Measurements from ENCODE around the gene EML3. TPM values are rescaled to one million over a fixed set of nuclear protein-coding genes. Genes with fewer than 3 reads are reported as not detected.
A peak's percentile ranks its signal among the peaks of the same experiment; 100 is the strongest.

EML3 gene
- total RNA-seq, 1 donor from 2014 or later, result 161 TPM

DNA sequence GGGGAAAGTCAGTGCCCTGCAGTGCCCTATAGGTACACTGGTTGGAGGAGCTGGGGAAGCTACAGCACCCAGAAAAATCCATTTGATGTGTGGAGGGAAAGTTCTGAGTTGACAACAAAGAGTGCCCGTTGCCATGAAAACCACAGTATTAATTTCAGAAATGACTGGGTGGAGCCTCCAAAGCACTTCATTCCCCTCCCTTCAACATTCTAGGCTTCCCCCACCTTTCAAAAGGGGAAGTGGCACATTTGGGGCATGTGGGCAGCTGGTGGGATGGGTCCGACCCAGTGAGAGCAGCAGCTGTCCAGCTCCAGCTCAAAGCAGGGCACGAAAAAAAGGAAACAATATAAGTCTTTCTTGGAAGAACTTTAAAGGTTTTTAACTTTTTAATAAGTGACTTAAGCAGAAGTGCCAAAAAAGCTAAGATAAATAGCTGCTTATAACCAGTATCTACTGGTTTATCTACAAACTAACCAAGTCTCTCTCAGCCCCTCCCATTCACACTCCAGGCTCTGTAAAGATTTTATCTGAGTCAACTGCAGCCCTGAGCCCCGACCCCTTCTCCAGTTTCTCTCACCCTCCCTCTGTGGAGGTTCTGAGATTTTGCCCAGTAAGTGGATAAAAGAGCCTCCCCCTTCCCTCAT lies 57.0 kb downstream of the EML3 start:
- Mint-ChIP-seq H3K27ac (peak overlapping the region; percentile 98), H3K4me1 (peaks cover 86% of the 10 kb centered on the region), H3K9me3 (no peaks in the 10 kb centered on the region), H3K27me3 (peaks cover 2% of the 10 kb centered on the region), H3K4me3 (peak overlapping the region; percentile 78), H3K36me3 (ENCODE audit: low read depth) (peaks cover 40% of the 10 kb centered on the region)
- intact Hi-C loops (cut with micrococcal nuclease), result loop anchor here (1.0 to 10.0 kb wide), 6 partner anchors 9 to 731 kb away; partner anchors contain the start of genes AHNAK, EEF1G, FADS2 and TUT1
- peak; percentile 92 for DNase-seq

DNA sequence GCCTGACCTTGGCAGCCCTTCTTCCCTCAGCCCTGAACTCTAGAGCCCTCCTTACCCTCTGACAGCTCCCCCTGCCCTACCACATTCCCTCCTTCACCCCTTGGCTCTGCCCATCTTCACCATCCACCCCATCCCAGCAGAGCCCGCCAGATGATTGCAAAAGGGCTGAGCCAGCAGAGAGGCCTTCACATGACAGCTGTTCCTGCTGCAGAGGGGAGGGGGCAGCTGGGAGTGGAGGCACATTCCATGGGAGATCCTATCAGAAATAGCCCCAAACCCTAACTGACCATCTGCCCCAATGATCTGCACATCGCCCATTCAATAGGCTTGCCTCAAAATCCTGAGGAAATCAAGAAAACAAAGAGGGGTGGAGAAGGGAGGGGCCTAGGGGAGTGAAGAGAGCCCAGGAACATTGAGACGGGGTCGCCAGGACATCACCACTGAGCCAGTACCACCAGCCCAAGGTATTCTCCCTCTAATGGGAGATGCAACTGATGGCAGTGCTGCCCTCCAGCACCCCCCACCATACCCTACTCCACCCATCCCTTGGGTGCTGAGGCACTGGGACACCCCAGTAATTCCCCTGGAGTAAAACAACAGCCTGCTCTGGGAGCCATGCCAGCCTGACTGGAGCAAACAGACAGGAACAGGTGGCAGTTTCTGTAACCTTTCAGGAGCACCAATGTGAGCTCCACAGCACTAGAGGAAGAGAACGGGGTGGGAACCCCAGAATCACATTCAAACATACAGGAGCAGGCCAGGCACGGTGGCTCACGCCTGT lies 58.0 kb downstream of the EML3 start:
- Mint-ChIP-seq H3K27me3 (peaks cover 6% of the 10 kb centered on the region), H3K9me3 (no peaks in the 10 kb centered on the region), H3K27ac (peak overlapping the region; percentile 98), H3K4me3 (peak overlapping the region; percentile 78), H3K4me1 (peaks cover 83% of the 10 kb centered on the region), H3K36me3 (ENCODE audit: low read depth) (peaks cover 32% of the 10 kb centered on the region)
- DNase-seq, result no peak
- intact Hi-C loops (cut with micrococcal nuclease), result loop anchor here (5.0 to 10.0 kb wide), 3 partner anchors 38 to 730 kb away; partner anchors contain the start of genes FADS2 and TUT1

DNA sequence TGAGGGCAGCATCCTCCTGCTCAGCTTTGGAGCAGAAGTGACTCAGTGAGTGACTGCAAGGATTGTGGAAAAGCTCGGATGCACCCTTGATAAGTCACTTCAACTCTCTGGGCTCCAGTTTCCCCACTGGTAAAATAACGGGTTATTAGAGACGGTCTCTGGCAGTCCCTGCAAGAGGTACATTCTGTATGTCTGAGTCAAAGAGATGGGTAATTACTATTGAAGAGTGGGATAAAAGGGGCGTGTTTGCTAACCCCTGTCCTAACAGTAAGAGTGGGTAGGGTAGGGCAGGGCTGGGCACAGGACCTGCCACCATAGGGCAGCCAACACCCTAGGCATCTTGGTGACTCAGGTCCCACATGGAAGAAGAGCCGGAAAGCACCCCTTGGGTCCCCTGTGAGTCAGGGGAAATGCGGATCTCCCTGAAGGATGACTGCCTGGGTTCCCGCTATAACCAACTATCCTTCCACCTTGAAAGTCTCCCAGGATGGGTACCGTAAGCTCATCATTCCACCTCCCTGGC lies 58.7 kb downstream of the EML3 start:
- Mint-ChIP-seq H3K9me3 (no peaks in the 10 kb centered on the region), H3K4me1 (peaks cover 78% of the 10 kb centered on the region), H3K4me3 (peak overlapping the region; percentile 78), H3K27ac (peak overlapping the region; percentile 98), H3K36me3 (ENCODE audit: low read depth) (peaks cover 25% of the 10 kb centered on the region), H3K27me3 (peaks cover 6% of the 10 kb centered on the region)
- DNase-seq, result peak; percentile 72
- intact Hi-C loops (cut with micrococcal nuclease), result loop anchor here (2.0 to 10.0 kb wide), 2 partner anchors 47 to 729 kb away; partner anchors contain the start of genes FADS2 and MTA2

DNA sequence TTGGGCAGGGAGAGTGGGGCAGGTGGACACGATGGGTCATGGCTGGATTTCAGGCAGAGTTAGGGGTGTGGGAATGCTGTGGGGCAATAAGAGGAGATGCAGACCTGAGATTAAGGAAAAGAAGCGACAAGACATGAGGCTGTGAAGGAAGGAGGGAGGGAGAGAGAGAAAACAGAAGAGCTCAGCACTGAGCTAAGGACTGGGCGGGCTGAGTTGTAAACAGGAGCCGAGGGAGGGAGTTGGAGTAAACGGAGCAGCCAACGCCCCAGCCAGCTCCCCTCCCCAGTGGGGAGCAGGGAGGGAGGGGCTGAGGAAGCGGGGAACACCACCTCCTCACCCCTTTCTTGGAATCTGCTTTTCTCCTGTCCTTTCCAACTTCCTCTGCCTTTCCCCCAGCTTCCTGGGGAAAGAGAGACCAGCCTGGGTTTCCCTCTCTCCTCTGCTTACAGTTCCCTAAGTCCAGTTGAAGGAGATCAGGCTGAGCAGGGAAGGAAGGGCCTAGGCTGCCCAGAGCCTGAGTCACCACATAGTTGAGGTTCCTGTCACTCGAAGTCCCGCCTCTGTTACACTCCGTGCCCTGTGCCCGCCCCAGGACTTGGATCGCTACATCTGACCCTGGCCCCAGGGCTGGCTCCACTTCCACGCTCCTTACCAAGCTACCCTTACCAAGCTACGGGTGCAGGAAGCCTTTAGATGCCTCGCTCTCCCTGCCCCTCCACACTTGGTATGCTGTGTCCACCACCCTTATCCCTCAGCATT lies 59.3 kb downstream of the EML3 start:
- Mint-ChIP-seq H3K4me1 (peaks cover 78% of the 10 kb centered on the region), H3K4me3 (peak overlapping the region; percentile 71), H3K36me3 (ENCODE audit: low read depth) (peaks cover 20% of the 10 kb centered on the region), H3K27me3 (peaks cover 9% of the 10 kb centered on the region), H3K9me3 (no peaks in the 10 kb centered on the region), H3K27ac (peak overlapping the region; percentile 98)
- intact Hi-C loops (cut with micrococcal nuclease), result loop anchor here (2.0 to 10.0 kb wide), 2 partner anchors 48 to 728 kb away; partner anchors contain the start of genes FADS2 and MTA2
- peak; percentile 91 for DNase-seq

DNA sequence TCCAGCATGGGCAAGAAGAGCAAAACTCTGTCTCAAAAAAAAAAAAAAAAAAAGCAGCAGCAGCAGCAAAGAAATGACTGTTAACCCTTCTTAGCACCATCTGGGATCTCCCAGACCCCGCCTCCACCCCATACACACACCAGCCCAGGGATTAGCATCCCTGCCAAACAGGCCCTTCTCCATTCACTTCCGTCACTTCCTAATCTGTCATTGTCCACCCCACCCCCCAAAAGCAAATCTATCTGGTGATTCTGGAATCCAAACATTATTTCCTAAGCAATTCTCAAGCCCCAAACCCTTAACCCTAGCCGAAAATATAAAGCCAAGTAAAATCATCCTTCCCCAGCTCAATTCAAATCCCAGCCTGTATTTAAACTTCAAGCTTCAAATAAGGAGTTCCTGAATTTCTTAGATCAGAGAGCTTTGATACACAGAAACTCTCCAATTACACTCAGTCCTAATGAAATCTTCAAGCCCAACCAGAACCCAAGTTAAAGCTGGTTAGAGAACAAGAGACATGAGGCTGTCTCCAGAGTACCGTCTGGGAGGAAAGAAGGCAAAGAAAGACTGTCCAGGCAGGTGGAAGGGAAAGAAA lies 60.0 kb downstream of the EML3 start:
- Mint-ChIP-seq H3K4me1 (peaks cover 80% of the 10 kb centered on the region), H3K9me3 (no peaks in the 10 kb centered on the region), H3K36me3 (ENCODE audit: low read depth) (peaks cover 17% of the 10 kb centered on the region), H3K27me3 (peaks cover 12% of the 10 kb centered on the region), H3K27ac (peak overlapping the region; percentile 98), H3K4me3 (peak overlapping the region; percentile 71)
- intact Hi-C loops (cut with micrococcal nuclease), result loop anchor here (2.0 to 10.0 kb wide), 2 partner anchors 48 to 728 kb away; partner anchors contain the start of genes FADS2 and MTA2
- DNase-seq, result no peak

Other genes starting within 250 kb of the EML3 start
- not detected in 2 replicates for gene SCGB1A1, start 193.7 kb downstream of the EML3 start, total RNA-seq
- 88.8 and 91.5 TPM in 2 replicates for gene AHNAK, start 66.0 kb downstream of the EML3 start, total RNA-seq
- gene EEF1G, start 38.9 kb downstream of the EML3 start, total RNA-seq, result 1,271 and 1,309 TPM in 2 replicates
- 45.3 and 50.9 TPM in 2 replicates for gene TUT1, start 21.3 kb downstream of the EML3 start, total RNA-seq
- gene MTA2, start 10.9 kb downstream of the EML3 start, total RNA-seq, result 219 and 220 TPM in 2 replicates
- gene ROM1, start 482 bp upstream of the EML3 start, total RNA-seq, result 2.3 and 3.1 TPM in 2 replicates
- gene B3GAT3, start 9.2 kb upstream of the EML3 start, total RNA-seq, result 80.3 and 91.4 TPM in 2 replicates
- 251 and 257 TPM in 2 replicates for gene GANAB, start 33.8 kb upstream of the EML3 start, total RNA-seq
- 36.5 and 36.6 TPM in 2 replicates for gene INTS5, start 40.5 kb upstream of the EML3 start, total RNA-seq
- gene C11orf98, start 52.4 kb upstream of the EML3 start, total RNA-seq, result 143 and 147 TPM in 2 replicates
- gene CSKMT, start 52.5 kb upstream of the EML3 start, total RNA-seq, result 59.5 and 60.9 TPM in 2 replicates
- gene UQCC3, start 58.9 kb upstream of the EML3 start, total RNA-seq, result 8.6 and 9.4 TPM in 2 replicates
- gene LBHD1, start 59.5 kb upstream of the EML3 start, total RNA-seq, result 21.5 and 23.0 TPM in 2 replicates
- 118 and 121 TPM in 2 replicates for gene UBXN1, start 66.3 kb upstream of the EML3 start, total RNA-seq
- gene LRRN4CL, start 76.8 kb upstream of the EML3 start, total RNA-seq, result 0.16 and 0.17 TPM in 2 replicates
- gene BSCL2, start 94.6 kb upstream of the EML3 start, total RNA-seq, result 29.6 and 32.4 TPM in 2 replicates
- gene GNG3, start 94.9 kb upstream of the EML3 start, total RNA-seq, result 0.24 TPM in 1 of 2 replicates, not detected in the other
- gene HNRNPUL2, start 114.7 kb upstream of the EML3 start, total RNA-seq, result 60.5 and 60.6 TPM in 2 replicates
- 32.7 and 33.3 TPM in 2 replicates for gene TTC9C, start 115.7 kb upstream of the EML3 start, total RNA-seq
- 7.5 and 11.1 TPM in 2 replicates for gene ZBTB3, start 141.4 kb upstream of the EML3 start, total RNA-seq
- 138 and 155 TPM in 2 replicates for gene POLR2G, start 148.8 kb upstream of the EML3 start, total RNA-seq
- gene TAF6L, start 158.6 kb upstream of the EML3 start, total RNA-seq, result 20.1 and 20.2 TPM in 2 replicates
- 32.9 and 36.3 TPM in 2 replicates for gene TMEM179B, start 174.6 kb upstream of the EML3 start, total RNA-seq
- gene TMEM223, start 179.2 kb upstream of the EML3 start, total RNA-seq, result 15.0 and 16.5 TPM in 2 replicates
- 133 and 147 TPM in 2 replicates for gene NXF1, start 192.7 kb upstream of the EML3 start, total RNA-seq
- gene STX5, start 219.3 kb upstream of the EML3 start, total RNA-seq, result 28.1 and 33.5 TPM in 2 replicates
- gene TEX54, start 220.1 kb upstream of the EML3 start, total RNA-seq, result 0.79 and 2.0 TPM in 2 replicates
- 145 and 153 TPM in 2 replicates for gene WDR74, start 226.8 kb upstream of the EML3 start, total RNA-seq